NCI-H2196 (cell line): Measurements from ENCODE around the gene PROM2.
A peak's percentile ranks its signal among the peaks of the same experiment; 100 is the strongest.

Experiments
- DNase-seq: peaks from one replicate; lab custom pipeline; 2025; ENCODE audit not compliant: unreplicated experiment; lab: John Stamatoyannopoulos, UW

PROM2 gene

DNA sequence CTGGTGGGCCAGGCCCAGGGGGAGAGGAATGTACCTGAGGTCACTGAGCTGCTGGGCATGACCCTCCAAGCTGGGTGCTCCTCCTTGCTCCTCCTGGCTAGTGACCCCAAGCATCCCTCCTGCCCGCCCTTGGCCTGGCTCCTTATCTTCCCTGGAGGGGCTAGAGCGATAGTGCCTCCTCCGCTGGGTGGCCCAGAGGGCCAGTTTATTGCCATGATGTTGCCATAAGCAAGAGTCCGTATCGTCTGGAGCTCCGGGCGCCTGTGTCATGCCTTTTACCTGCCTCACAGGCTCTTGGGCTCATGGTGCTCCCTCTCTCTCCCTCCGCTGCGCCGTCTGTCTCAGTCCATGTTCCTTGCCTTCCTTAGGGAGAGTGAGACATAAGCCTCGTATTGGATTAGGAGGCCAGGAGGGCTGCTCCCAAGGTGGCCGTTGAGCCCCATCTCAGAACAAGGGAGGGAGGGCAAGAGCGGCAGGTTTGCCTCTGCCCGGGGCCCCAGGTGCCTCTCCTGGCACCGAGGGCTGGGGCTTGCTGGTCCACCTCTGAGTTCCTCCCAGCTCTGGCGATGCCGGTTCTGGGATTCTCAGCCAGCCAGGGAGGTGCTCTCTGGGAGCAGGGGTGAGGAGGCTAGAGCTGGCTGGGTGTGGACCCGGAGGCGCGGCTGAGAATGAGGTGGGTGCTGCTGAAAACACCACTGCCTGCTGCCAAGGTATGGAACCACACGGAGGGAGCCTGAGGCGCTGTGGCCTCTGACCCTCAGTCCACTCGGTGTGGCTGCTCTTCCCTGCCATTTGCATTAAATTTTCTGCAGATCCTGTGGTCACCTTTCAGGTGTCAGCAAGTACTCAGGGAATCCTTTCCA, 45.5 kb downstream of the PROM2 start:
- no peak for DNase-seq

DNA sequence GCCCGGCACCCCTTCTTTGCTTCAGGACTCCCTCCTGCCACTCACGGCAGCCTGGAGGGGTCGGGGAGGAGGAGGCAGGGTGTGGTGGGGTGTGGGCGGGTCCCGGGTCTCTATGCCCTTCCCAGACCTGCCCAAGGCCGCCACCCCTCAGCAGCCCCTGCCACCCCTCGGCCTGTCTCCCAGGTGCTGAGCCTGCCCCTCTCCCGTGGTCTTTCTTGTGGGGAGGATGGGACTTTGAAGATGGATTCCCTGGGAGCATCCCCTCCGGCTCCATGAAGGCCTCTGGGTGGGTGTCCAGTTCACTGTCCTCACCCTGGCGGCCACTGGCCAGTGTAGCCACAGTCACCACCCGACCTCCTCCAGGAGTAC, 46.1 kb downstream of the PROM2 start:
- no peak for DNase-seq

DNA sequence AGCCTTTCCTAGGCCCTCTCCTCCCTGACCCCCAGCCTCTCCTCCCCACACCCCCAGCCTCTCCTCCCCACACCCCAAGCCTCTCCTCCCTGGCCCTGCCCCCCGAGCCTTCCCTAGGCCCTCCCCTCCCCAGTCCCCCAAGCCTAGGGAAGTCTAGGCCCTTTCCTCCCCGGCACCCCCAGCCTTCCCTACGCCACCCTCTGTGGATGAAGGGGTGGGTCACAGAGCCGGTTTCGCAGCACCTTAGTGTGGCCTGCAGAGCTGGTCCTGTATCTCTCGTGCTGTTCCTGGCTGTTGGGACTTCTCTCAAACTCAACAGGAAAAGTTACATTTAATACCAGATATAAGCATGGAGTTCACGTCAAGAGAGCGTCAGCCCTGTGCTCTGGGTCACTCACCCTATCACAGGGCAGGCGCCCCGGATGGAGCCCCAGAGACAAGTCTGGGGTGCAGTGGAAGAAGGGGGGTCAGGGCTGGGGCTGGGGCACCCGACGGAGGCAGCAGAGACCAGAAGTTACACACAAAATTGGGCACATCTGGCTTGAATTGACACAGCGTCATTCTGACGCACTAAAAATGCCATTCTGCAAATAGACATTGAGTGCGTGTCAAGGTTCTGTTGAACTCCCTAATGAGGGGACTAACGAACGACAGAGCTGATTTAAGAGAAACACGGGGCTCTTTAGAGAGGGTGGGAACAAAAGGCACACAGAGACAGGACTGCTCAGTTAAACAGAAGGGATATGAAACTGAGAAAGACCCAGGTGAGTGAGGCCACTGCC, 46.9 kb downstream of the PROM2 start:
- DNase-seq, result no peak

DNA sequence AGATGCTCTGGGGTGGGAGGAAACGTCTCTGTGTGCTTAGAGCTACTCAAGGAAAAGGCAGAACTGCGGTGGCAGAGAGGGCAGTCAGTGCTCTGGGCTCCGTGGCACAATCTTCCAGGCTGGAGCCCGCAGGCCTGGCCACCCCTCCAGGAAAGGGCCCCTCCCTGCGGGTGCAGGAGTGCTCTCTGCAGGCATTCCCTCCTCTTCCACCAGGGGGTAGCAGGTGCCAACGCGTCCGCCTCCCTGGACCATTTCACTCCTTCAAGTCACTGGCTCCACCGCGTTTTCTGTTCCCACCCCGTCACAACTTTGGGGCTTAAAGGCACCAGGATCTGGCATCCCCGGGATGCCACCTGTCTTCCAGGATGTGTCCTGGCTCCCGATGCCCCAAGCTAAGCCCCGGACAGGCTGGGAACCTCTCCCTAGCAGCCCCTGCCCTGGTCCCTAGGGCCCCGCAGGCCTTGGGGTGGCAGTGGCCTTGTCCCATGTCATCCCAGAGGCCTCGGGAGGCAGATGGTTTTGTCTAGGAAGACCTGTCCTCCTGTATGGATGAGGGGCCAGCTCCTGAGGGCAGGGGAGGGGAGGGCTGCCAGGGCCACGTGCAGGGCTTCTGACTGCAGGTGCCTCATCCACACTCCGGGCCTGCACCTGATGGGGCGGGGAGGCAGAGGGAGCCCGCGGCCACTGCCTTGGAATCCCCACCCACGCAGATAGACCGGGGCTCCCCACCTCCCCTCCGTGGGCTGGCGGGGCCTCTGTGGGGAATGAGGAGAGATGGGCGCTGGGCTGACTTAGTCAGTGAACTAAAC, 49.3 kb downstream of the PROM2 start:
- peak; percentile 58 for DNase-seq

- DNase-seq, result no peak
These were observed 50.8 kb downstream of the PROM2 start for GRCh38 chr2:95325026-95325425.

DNA sequence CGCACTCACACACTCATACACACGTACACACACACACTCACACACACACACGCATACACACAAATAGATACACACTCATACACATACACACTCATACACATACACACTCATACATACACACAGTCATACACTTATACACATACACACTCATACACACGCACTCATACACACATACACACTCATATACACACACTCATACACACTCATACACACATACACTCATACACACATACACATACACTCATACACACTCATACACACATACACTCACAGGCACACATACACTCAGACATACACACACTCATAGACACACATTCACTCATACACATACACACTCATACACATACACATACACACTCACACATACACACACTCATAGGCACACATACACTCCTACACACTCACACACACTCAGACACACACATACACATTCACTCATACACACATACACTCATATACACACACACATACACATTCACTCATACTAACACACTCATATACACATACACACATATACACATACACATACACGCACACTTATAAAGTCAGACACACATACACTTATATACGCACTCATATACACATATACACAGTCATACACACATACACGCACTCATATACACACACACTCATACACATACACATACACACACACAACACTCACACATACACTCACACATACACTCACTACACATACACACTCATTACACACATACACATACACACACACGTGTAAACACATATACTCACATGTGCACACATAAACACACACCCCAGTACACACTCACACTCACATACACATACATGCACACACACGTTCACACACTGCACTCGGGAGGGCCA, 51.6 kb downstream of the PROM2 start:
- DNase-seq, result no peak

GRCh38 chr2:95326433-95327140, 52.3 kb downstream of the PROM2 start:
- DNase-seq, result no peak

GRCh38 chr2:95327861-95328260, 53.6 kb downstream of the PROM2 start:
- DNase-seq, result no peak

DNA sequence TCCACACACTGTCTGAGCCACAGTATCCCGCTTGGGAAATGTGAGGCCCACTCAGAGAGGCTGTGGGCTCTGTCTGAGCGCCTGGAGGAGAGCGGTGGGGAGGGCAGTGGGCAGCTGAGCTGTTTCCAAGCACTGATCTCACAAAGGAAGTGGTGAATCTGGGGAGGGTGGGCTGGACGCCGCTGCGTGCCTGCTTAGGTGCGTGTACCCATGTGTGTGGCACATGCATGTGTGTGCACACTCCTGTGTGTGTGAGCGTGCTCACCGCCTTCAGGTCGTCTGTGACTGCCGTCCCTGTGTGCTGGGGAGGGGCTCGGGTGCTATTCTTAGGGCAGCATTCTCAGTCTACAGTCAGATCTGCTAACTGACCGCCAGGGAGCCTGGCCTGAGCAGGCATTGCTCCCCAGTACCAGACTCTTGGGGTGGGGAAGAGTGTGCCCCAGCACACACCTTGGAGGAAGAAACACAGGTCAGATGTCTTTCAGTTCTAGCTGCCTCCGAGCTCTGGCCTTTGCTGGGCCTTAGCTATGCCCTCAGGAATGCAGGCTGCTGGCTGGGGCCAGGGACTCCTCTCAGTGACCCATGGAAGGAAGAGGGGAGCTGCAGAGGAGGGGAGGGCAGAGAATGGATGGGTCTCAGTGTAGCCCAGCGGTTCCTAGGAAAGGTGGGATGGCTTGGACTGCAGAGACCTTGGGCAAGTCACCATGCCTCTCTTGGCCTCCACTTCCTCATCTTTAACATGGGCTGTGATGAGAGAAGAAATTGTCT, 54.3 kb downstream of the PROM2 start:
- DNase-seq, result no peak

DNA sequence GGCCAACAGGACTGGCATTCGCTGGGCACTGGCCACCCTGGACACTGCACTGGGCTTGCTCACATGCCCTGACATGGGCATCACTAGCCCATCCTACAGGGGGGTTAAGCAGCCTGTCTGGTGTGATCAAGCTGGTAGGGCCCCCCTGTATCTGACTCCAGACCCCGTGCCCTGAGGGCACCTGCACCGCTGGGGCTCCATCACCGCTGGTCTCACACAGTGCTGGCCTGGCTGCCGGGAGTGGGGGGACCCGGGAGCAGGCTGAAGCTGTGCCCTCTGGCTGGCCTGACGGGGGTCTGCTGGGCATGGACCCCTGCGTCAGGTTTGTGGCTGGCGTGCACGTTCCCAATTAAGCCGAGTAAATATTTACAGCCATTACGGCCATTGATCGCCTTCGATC, 55.2 kb downstream of the PROM2 start:
- no peak for DNase-seq

DNA sequence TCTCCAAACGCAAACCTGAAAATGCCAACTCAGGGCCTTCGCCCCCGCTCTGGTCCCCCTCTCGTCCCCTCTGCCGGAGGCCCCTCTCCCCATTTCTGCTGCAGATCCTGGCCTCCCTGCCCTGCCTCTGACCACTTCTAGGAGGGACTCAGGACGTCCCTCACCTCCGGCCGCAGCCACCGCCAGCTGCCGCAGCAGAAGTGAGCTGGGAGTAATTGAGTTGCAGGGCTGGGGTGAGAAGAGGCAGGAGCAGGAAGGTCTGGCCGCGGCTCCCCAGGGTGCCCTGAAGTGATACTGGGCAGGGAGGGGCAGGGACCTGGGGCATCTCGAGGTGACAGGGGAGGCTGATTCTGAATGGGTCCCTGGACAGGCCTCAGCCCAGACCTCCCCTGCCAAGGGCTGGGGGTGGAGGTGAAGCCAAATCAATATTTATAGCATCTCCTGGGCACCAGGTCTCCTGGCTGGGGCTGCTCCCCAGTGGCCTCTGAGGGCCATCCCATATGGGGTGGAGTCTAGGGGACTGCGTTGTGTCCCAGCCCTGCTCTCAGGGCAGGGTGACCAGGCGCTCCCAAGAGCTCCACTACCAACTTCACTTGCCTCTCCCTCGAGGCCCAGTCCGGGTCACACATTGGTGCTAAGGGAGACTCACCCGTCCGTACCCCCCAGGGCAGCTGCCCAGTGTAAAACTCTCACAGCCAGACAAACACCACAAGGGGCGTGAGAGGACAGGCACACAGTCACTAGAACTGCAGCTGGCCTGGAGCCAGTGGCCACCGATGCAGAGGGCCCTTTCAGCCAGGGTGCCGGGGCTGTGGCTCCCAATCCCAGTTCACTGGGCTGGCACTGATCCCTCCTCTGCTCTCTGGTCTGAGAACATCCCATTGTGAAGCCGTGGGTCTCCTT, 55.9 kb downstream of the PROM2 start:
- no peak for DNase-seq

DNA sequence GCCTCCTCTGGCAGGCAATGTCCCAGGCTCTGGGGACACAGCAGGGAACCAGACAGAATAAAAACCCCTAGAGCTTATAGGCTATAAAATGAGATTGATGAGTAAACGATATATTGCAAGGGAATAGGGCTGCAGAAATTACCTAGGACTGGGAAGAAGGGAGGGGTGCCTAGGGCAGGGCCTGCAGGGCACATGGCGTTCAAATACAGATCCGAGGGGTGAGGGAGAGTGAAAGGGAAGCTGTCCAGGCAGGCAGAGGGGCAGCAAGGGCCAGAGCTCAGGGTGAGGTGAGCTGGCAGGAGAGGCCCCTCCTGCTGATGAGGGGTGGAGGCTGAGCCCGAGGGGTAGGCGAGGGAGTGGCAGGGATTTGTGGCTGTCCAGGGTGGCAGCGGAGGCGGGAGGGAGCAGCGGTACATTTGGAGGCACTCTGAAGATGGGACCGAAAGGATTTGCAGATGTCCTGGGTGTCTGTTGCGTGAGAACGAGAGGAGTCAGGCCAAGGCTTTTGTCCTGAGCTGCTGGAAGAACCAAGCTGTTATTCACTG, 56.6 kb downstream of the PROM2 start:
- DNase-seq, result no peak

DNA sequence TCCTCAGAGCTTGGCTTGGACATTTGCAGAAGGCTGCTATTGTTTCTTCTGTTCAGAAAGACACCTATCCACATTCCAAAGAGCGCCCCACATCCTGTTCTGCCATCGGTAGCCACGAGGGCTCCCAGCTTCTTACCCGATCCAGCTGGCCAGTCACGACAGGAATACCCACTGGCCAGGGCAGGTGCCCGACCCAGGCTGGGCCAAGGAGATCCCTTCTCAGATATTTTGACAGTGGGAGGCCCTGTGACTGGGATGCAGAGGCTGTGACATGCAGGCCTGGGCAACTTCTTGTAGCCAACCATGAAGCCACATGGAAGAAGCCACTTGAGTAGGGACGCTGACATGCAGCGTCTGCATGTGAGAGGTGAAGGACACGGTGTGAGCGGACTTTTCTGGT, 57.4 kb downstream of the PROM2 start:
- DNase-seq, result no peak

DNA sequence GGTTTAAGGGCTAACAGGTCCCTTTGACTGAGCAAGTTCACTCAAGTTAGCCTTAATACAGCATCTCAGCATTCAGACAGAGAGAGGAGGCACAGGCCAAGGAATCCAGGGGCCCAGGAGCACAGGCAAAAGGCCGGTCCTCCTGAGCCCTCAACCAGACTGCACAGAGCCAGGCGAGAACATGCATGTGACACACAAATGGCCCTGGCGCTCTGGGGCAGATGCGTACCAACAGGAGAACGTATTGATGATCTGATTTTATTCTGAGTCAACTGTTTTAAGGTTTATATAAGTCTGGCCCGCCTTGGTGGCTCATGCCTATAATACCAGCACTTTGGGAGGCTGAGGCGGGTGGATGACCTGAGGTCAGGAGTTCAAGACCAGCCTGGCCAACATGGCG, 57.8 kb downstream of the PROM2 start:
- no peak for DNase-seq

DNA sequence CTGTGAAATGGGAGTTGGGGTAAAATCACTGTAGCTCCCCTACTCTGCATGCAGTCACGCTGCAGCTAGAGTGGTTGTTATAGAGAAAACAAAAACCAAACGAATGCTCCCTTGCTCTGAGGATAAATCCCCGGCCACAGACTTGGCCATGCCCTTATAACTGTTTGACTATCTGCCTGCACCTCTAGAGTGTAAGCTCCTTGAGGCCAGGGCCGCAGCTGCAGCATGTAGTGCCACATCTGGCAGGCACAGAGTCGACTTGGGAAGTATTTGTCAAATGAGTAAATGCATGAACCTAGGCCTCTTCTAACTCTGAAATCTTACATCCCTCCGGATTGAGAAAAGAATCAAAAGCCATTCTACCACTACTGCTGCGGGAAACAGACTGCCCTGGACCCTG, 58.8 kb downstream of the PROM2 start:
- no peak for DNase-seq

GRCh38 chr2:95333888-95334338, 59.7 kb downstream of the PROM2 start:
- peak; percentile 60 for DNase-seq

GRCh38 chr2:95334916-95335641, 60.8 kb downstream of the PROM2 start:
- no peak for DNase-seq
